Esophagus squamous epithelium (tissue), 4 donors: Measurements from ENCODE around the gene TREX2.

ENCODE experiments used
- CTCF ChIP-seq, 6 experiments: fragments of 450-650 bp in 4 of 6; fragments of 200-600 bp in 2 of 6; sonication (generic) in 2 of 6; IDR thresholded peaks; one replicate each; pipeline ENCODE4 v1.5.1; 2016 to 2019; ENCODE audit warnings: antibody characterized with exemption in 6 of 6, mild to moderate bottlenecking in 4 of 6, moderate library complexity in 4 of 6
- POLR2A ChIP-seq, 4 donors: fragments of 450-650 bp; IDR thresholded peaks; one replicate each; pipeline ENCODE4 v1.6.1; 2017; ENCODE audit warnings: antibody characterized with exemption in 4 of 4, mild to moderate bottlenecking in 4 of 4, moderate library complexity in 3 of 4

GRCh38 chrX:153412746-153413720 is 32.8 kb downstream of the TREX2 start:
- TF ChIP-seq CTCF (IDR thresholded peaks at IDR 0.05) (no peak), POLR2A (IDR thresholded peaks at IDR 0.05) (no peak)
